Right lobe of liver (tissue), 4 donors: ENCODE results near the gene MPHOSPH8.

Experiments
- POLR2A ChIP-seq: fragments of 450-650 bp; IDR thresholded peaks from one replicate; pipeline ENCODE4 v1.6.1; 2017; ENCODE audit warnings: antibody characterized with exemption, mild to moderate bottlenecking
- TF ChIP-seq, protein P1 (sequence below), 4 donors: fragments of 200-600 bp in 3 of 4; fragments of 450-650 bp in 1 of 4; IDR thresholded peaks; one replicate each; pipeline versions ENCODE4 v1.5.1 to v1.8.0; 2016 to 2022; ENCODE audit warnings: antibody characterized with exemption in 4 of 4, mild to moderate bottlenecking in 2 of 4
- donor health status: DM: no; HTN: no; CAD: no.
- donor health status: DM: no; HTN: no; CAD: no.
- donor health status: DM: no; HTN: yes; CAD: no.

DNA sequence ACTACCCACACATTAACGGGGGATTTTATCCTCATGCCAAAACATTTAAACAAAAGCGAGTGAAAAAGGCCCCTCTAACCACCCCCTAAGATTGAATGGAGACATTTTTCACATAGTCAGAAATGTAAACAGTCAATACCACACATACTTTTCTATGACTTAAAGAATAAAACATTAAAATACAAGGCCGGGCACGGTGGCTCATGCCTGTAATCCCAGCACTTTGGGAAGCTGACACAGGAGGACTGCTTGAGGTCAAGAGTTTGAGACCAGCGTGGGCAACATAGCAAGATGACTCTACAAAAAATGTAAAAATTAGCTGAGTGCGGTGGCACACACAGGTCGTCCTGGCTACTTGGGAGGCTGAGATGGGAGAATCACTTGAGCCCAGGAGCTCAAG is 47.3 kb downstream of the MPHOSPH8 start:
- TF ChIP-seq, protein P1, sequence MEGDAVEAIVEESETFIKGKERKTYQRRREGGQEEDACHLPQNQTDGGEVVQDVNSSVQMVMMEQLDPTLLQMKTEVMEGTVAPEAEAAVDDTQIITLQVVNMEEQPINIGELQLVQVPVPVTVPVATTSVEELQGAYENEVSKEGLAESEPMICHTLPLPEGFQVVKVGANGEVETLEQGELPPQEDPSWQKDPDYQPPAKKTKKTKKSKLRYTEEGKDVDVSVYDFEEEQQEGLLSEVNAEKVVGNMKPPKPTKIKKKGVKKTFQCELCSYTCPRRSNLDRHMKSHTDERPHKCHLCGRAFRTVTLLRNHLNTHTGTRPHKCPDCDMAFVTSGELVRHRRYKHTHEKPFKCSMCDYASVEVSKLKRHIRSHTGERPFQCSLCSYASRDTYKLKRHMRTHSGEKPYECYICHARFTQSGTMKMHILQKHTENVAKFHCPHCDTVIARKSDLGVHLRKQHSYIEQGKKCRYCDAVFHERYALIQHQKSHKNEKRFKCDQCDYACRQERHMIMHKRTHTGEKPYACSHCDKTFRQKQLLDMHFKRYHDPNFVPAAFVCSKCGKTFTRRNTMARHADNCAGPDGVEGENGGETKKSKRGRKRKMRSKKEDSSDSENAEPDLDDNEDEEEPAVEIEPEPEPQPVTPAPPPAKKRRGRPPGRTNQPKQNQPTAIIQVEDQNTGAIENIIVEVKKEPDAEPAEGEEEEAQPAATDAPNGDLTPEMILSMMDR (IDR thresholded peaks at IDR 0.05): no peak
- no peak for TF ChIP-seq POLR2A
